IMR-90 (cell line): ENCODE data around the gene FGF21. TPM values are rescaled to one million over a fixed set of nuclear protein-coding genes. Genes with fewer than 3 reads are reported as not detected.
A peak's percentile ranks its signal among the peaks of the same experiment; 100 is the strongest.

Experiments used
- ATAC-seq: fragments of 200-7000 bp; cut with Tn5 transposase; 2 replicates; pipeline ENCODE4 v1.9.1; 2020; ENCODE audit warnings: low read depth, mild to moderate bottlenecking, moderate library complexity
- BruUV-seq: library from RNA; stranded (reverse); fragments of 400-500 nt; replicated peaks from 2 replicates; lab custom pipeline; 2021; lab: Mats Ljungman, UMichigan
- CTCF ChIA-PET: fragments of 300-600 bp; formaldehyde crosslinking; extraction: SDS; loops from one replicate; lab custom pipeline; 2021; ENCODE audit warnings: antibody characterized with exemption; lab: Yijun Ruan, JAX
- POLR2A ChIA-PET: fragments of 300-600 bp; sonication (Branson Sonifier 250); formaldehyde crosslinking; loops from one replicate; lab custom pipeline; 2022; ENCODE audit warnings: antibody characterized with exemption; ENCODE audit not compliant: unreplicated experiment; lab: Charles Lee
- DNase-seq: peaks from one replicate; pipeline ENCODE4 v3.0.0; 2013
- H2AFZ ChIP-seq: replicated peaks from 2 replicates; pipeline ENCODE3; 2013; ENCODE audit warnings: low read length, mild to moderate bottlenecking; ENCODE audit not compliant: poor library complexity
- H2AK5ac ChIP-seq: 2 replicates; pipeline ENCODE4 v1.6.1; 2013; ENCODE audit warnings: low read depth, low read length, inconsistent platforms
- H2AK9ac ChIP-seq: replicated peaks from 2 replicates; pipeline ENCODE3; 2013; ENCODE audit warnings: mild to moderate bottlenecking, low read depth, low read length, moderate library complexity; ENCODE audit not compliant: poor library complexity
- H2BK120ac ChIP-seq: 2 replicates; pipeline ENCODE4 v1.6.1; 2013; ENCODE audit warnings: low read depth, low read length, inconsistent platforms
- H2BK15ac ChIP-seq: 3 replicates; pipeline ENCODE4 v1.6.1; 2013; ENCODE audit warnings: low read depth, low read length, inconsistent platforms
- H2BK20ac ChIP-seq: 2 replicates; pipeline ENCODE4 v1.6.1; 2013; ENCODE audit warnings: low read depth, mild to moderate bottlenecking, inconsistent platforms, low read length, moderate library complexity
- H2BK5ac ChIP-seq: 2 replicates; pipeline ENCODE4 v1.6.1; 2013; ENCODE audit warnings: mild to moderate bottlenecking, low read depth, low read length, inconsistent platforms; ENCODE audit not compliant: poor library complexity, severe bottlenecking
- H3K14ac ChIP-seq: replicated peaks from 2 replicates; pipeline ENCODE4 v1.6.1; 2013; ENCODE audit warnings: low read depth, low read length, inconsistent platforms
- H3K18ac ChIP-seq: 2 replicates; pipeline ENCODE4 v1.6.1; 2013; ENCODE audit warnings: low read depth, low read length, control low read depth
- H3K23ac ChIP-seq: 2 replicates; pipeline ENCODE4 v1.6.1; 2013; ENCODE audit warnings: low read depth, low read length, inconsistent platforms
- H3K27ac ChIP-seq: 2 replicates; pipeline ENCODE4 v1.5.1; 2013; ENCODE audit warnings: mild to moderate bottlenecking, control low read depth, low read length; ENCODE audit not compliant: insufficient read depth
- H3K27me3 ChIP-seq: 2 replicates; pipeline ENCODE4 v1.6.1; 2013; ENCODE audit warnings: low read length; ENCODE audit not compliant: control insufficient read depth, insufficient read depth
- H3K36me3 ChIP-seq: 2 replicates; pipeline ENCODE4 v1.6.1; 2013; ENCODE audit warnings: low read length, mixed read lengths; ENCODE audit not compliant: control insufficient read depth, insufficient read depth
- H3K4ac ChIP-seq: 2 replicates; pipeline ENCODE4 v1.6.1; 2013; ENCODE audit warnings: low read depth, low read length, inconsistent platforms
- H3K4me1 ChIP-seq: 2 replicates; pipeline ENCODE4 v1.6.1; 2013; ENCODE audit warnings: low read length, mixed read lengths; ENCODE audit not compliant: control insufficient read depth, insufficient read depth
- H3K4me2 ChIP-seq: 2 replicates; pipeline ENCODE4 v1.6.1; 2013; ENCODE audit warnings: low read depth, mild to moderate bottlenecking, control low read depth, low read length, moderate library complexity
- H3K4me3 ChIP-seq: 2 replicates; pipeline ENCODE4 v1.5.1; 2013; ENCODE audit warnings: low read depth, mild to moderate bottlenecking, control low read depth, low read length, moderate library complexity; ENCODE audit not compliant: insufficient read depth
- H3K56ac ChIP-seq: 2 replicates; pipeline ENCODE4 v1.6.1; 2013; ENCODE audit warnings: low read length, inconsistent platforms; ENCODE audit not compliant: insufficient read depth; ENCODE audit errors: extremely low read depth
- H3K79me1 ChIP-seq, 2 experiments: 2 replicates each; pipeline ENCODE4 v1.6.1; 2013; ENCODE audit warnings: low read length in 2 of 2, inconsistent platforms in 1 of 2, low read depth in 1 of 2
- H3K9ac ChIP-seq: 2 replicates; pipeline ENCODE4 v1.6.1; 2013; ENCODE audit warnings: low read depth, low read length, control low read depth
- H3K9me1 ChIP-seq: 2 replicates; pipeline ENCODE4 v1.6.1; 2013; ENCODE audit warnings: low read length, inconsistent platforms; ENCODE audit not compliant: insufficient read depth
- H3K9me3 ChIP-seq: 2 replicates; pipeline ENCODE4 v1.6.1; 2013; ENCODE audit warnings: low read length; ENCODE audit not compliant: control insufficient read depth, insufficient read depth
- H4K20me1 ChIP-seq: 2 replicates; pipeline ENCODE4 v1.6.1; 2013; ENCODE audit warnings: low read length, inconsistent platforms; ENCODE audit not compliant: insufficient read depth
- H4K5ac ChIP-seq: 2 replicates; pipeline ENCODE4 v1.6.1; 2013; ENCODE audit warnings: mild to moderate bottlenecking, low read depth, low read length, control low read depth
- H4K8ac ChIP-seq, 2 experiments: 2 replicates each; pipeline ENCODE4 v1.6.1; 2013; ENCODE audit warnings: low read depth in 2 of 2, low read length in 2 of 2, control low read depth in 1 of 2, inconsistent platforms in 1 of 2
- H4K91ac ChIP-seq: 2 replicates; pipeline ENCODE4 v1.6.1; 2013; ENCODE audit warnings: low read depth, low read length, inconsistent platforms; ENCODE audit not compliant: insufficient read depth
- BHLHE40 ChIP-seq: fragments of 150-350 bp; IDR thresholded peaks from 2 replicates; pipeline ENCODE4 v1.6.1; 2016; ENCODE audit warnings: mild to moderate bottlenecking, low read depth, low read length
- CEBPB ChIP-seq: IDR thresholded peaks from 2 replicates; pipeline ENCODE4 v1.6.1; 2012; ENCODE audit warnings: low read depth, low read length, improper control_type of control experiment
- CHD1 ChIP-seq: IDR thresholded peaks from 2 replicates; pipeline ENCODE4 v1.6.1; 2012; ENCODE audit warnings: low read depth, low read length, improper control_type of control experiment
- CTCF ChIP-seq: conservative IDR thresholded peaks from 2 replicates; pipeline ENCODE4 v1.5.1; 2012; ENCODE audit warnings: mild to moderate bottlenecking, low read depth, low read length, improper control_type of control experiment
- ELK1 ChIP-seq: fragments of 150-350 bp; IDR thresholded peaks from 2 replicates; pipeline ENCODE4 v1.6.1; 2016; ENCODE audit warnings: low read depth, mild to moderate bottlenecking, low read length, moderate library complexity, borderline replicate concordance
- FOS ChIP-seq: fragments of 150-350 bp; IDR thresholded peaks from 2 replicates; pipeline ENCODE4 v1.6.1; 2016; ENCODE audit warnings: low read depth, low read length
- MAFK ChIP-seq: IDR thresholded peaks from 2 replicates; pipeline ENCODE4 v1.6.1; 2012; ENCODE audit warnings: low read depth, low read length, improper control_type of control experiment
- MAZ ChIP-seq: IDR thresholded peaks from 2 replicates; pipeline ENCODE4 v1.6.1; 2012; ENCODE audit warnings: low read depth, mild to moderate bottlenecking, low read length, improper control_type of control experiment, moderate library complexity, borderline replicate concordance
- MXI1 ChIP-seq: IDR thresholded peaks from 2 replicates; pipeline ENCODE4 v1.6.1; 2012; ENCODE audit warnings: low read depth, mild to moderate bottlenecking, low read length, moderate library complexity, borderline replicate concordance
- NFE2L2 ChIP-seq: fragments of 150-350 bp; IDR thresholded peaks from 2 replicates; pipeline ENCODE4 v1.6.1; 2016; ENCODE audit warnings: low read depth, mild to moderate bottlenecking, low read length
- POLR2A ChIP-seq: IDR thresholded peaks from 2 replicates; pipeline ENCODE4 v1.6.1; 2012; ENCODE audit warnings: mild to moderate bottlenecking, low read depth, low read length
- RAD21 ChIP-seq: IDR thresholded peaks from 2 replicates; pipeline ENCODE4 v1.6.1; 2012; ENCODE audit warnings: low read length, improper control_type of control experiment
- RCOR1 ChIP-seq: IDR thresholded peaks from 2 replicates; pipeline ENCODE4 v1.6.1; 2012; ENCODE audit warnings: mild to moderate bottlenecking, low read length, improper control_type of control experiment; ENCODE audit not compliant: insufficient replicate concordance
- USF2 ChIP-seq: fragments of 150-350 bp; IDR thresholded peaks from 2 replicates; pipeline ENCODE4 v1.6.1; 2017; ENCODE audit warnings: mild to moderate bottlenecking, antibody characterized with exemption, low read length, low read depth
- WGBS, 2 experiments: methylation state at CpG; one replicate each; pipeline versions ENCODE4 v1.1.5 to v1.1.7; 2013; ENCODE audit warnings: missing lambda C conversion rate in 2 of 2; ENCODE audit not compliant: insufficient read length in 1 of 2; ENCODE audit errors: extremely low coverage in 2 of 2; 5-methylcytosine and 5-hydroxymethylcytosine counted together
- dilution Hi-C: fragments of 300-500 bp; cut with HindIII; formaldehyde crosslinking; loops from one replicate; pipeline ENCODE4 v1.14.3; 2018; ENCODE audit warnings: low sequenced_read_pairs; ENCODE audit not compliant: unreplicated experiment
- in situ Hi-C: fragments of 300-500 bp; cut with MboI; formaldehyde crosslinking; loops from 3 replicates; pipeline ENCODE4 v1.14.3; 2019; ENCODE audit warnings: low sequenced_read_pairs, inconsistent platforms, mixed read lengths
- intact Hi-C: fragments of 100-400 bp; cut with micrococcal nuclease; formaldehyde crosslinking; loops from 2 replicates; pipeline ENCODE4 v1.10.0; 2022
- polyA plus RNA-seq, 3 experiments: library from polyadenylated mRNA; depleted of rRNA; stranded (reverse); fragments of >200 nt; gene quantifications; 2 replicates each; pipeline ENCODE4 v1.2.3, GENCODE V29; 2012; ENCODE audit warnings: low replicate concordance in 1 of 3
- total RNA-seq: library from RNA; depleted of rRNA; stranded (reverse); fragments of >200 nt; gene quantifications from 2 replicates; pipeline ENCODE4 v1.2.3, GENCODE V29; 2012

FGF21 gene
- total and polyA plus RNA-seq, 2 of the 4 experiments (the other 2 are of a cell fraction), result not detected

GRCh38 chr19:48746738-48747575 is 8.4 kb upstream of the FGF21 start, which contains the start of gene IZUMO1:
Gene IZUMO1 (minus strand): TSS chr19:48746909. CDS start chr19:48745859, 1,050 bp downstream.
- peak within 1 kb of the TSS; percentile 28 to 99; a peak in 3 of 4 replicates for H4K8ac ChIP-seq
- peak within 1 kb of the TSS; percentile 50 for H3K4me3 ChIP-seq
- no peak within 1 kb of the TSS; the same call in 1 of the 2 replicates for H3K56ac ChIP-seq
- H4K91ac ChIP-seq, result 0 out of 2 replicates have a peak within 1 kb of the TSS, but pooled peaks have one; percentile 17
- ATAC-seq, result peak; percentile 97
- no peaks in the 10 kb centered on the region for H3K79me1 ChIP-seq
- H2BK15ac ChIP-seq, result no peak within 1 kb of the TSS; the same call in 2 of the 3 replicates
- POLR2A ChIA-PET, result no interaction called here
- CTCF ChIA-PET, result interaction anchor here (1.1 kb wide), 1 partner anchor 12 kb away, joined by 3 read pairs; no protein-coding TSS in a partner anchor
- peak within 1 kb of the TSS; percentile 41; the same call in 1 of the 2 replicates for H2BK20ac ChIP-seq
- H3K9me3 ChIP-seq, result no peaks in the 10 kb centered on the region
- peaks cover 10% of the 10 kb centered on the region for H3K27me3 ChIP-seq
- H2BK120ac ChIP-seq, result peak within 1 kb of the TSS; percentile 58
- peak within 1 kb of the TSS; percentile 79 for H2AK9ac ChIP-seq
- peak within 1 kb of the TSS; percentile 23; the same call in 1 of the 2 replicates for H3K27ac ChIP-seq
- H3K18ac ChIP-seq, result no peak within 1 kb of the TSS
- 0 out of 2 replicates have a peak within 1 kb of the TSS, but pooled peaks have one; percentile 19 for H3K23ac ChIP-seq
- no peaks in the 10 kb centered on the region for H3K4me1 ChIP-seq
- dilution Hi-C loops, result no loop called here
- no peaks in the 10 kb centered on the region for H3K36me3 ChIP-seq
- H3K9me1 ChIP-seq, result no peaks in the 10 kb centered on the region
- peak within 1 kb of the TSS; percentile 32 for H4K5ac ChIP-seq
- in situ Hi-C loops, result no loop called here
- H3K9ac ChIP-seq, result 0 out of 2 replicates have a peak within 1 kb of the TSS, but pooled peaks have one; percentile 5
- H3K14ac ChIP-seq, result peak within 1 kb of the TSS; percentile 53
- no peaks in the 10 kb centered on the region for H4K20me1 ChIP-seq
- peak within 1 kb of the TSS; percentile 79 for H3K4ac ChIP-seq
- peak within 1 kb of the TSS; percentile 41 for H2BK5ac ChIP-seq
- peak within 1 kb of the TSS; percentile 96 for H2AFZ ChIP-seq
- peak within 1 kb of the TSS; percentile 40 for H2AK5ac ChIP-seq
- BruUV-seq, result no TSS peak
- peak; percentile 90 for DNase-seq
- intact Hi-C loops, result no loop called here
- whole genome bisulfite sequencing, 2 experiments, result 0% methylated on average over 3 of the region's 31 CpGs; no CpG with 5 or more reads in 1 of the 2 experiments
- peak within 1 kb of the TSS; percentile 66 for H3K4me2 ChIP-seq
- TF ChIP-seq CHD1, result no peak
- no peak for TF ChIP-seq CTCF
- no peak for TF ChIP-seq MAZ
- no peak for TF ChIP-seq ELK1
- TF ChIP-seq NFE2L2, result no peak
- TF ChIP-seq MAFK, result no peak
- TF ChIP-seq POLR2A, result no peak
- no peak for TF ChIP-seq RCOR1
- TF ChIP-seq RAD21, result no peak
- TF ChIP-seq FOS, result no peak
- TF ChIP-seq CEBPB, result no peak
- TF ChIP-seq MXI1, result no peak
- TF ChIP-seq USF2, result no peak
- TF ChIP-seq BHLHE40, result no peak
